ENCODE results near the gene MAML3. TPM values are rescaled to one million over a fixed set of nuclear protein-coding genes. Genes with fewer than 3 reads are reported as not detected.
A peak's percentile ranks its signal among the peaks of the same experiment; 100 is the strongest.

The MAML3 gene
- total RNA-seq, 2 donors from 2014 or later, result 2.6 to 5.8 TPM

DNA sequence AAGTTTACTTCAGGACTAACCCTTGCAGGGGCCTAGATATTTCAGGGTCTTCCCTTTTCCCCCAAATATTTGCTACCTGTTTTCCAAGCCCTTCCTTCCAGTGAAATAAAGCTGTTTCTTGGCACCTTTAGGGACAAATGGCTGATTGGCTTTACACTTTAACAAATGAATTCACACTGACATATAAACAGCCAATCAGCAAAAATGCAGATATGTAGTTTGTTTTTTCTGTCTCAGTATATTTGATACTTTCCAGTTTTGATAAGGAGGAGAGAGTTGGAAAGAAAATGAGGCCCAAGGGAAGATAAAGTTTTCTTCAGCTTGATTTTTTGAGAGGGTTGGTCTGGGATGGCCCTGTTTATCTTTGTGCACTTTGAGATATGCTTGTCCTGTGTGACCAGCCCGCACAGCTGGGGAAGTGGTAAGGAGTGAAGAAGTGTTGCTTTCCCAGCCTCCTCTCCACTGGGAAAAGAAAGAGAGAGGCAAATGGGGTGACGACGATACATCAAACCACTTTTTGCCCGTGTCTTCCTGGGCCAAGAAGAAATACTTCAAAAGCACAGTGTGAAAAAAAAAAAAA, 420.9 kb downstream of the MAML3 start:
- H3K27ac ChIP-seq, result peak overlapping the region; percentile 82 to 87
- H3K27me3 ChIP-seq, result no peaks in the 10 kb centered on the region
- no peak overlapping the region for H3K4me3 ChIP-seq
- no peaks in the 10 kb centered on the region for H3K36me3 ChIP-seq
- TF ChIP-seq, protein P1, sequence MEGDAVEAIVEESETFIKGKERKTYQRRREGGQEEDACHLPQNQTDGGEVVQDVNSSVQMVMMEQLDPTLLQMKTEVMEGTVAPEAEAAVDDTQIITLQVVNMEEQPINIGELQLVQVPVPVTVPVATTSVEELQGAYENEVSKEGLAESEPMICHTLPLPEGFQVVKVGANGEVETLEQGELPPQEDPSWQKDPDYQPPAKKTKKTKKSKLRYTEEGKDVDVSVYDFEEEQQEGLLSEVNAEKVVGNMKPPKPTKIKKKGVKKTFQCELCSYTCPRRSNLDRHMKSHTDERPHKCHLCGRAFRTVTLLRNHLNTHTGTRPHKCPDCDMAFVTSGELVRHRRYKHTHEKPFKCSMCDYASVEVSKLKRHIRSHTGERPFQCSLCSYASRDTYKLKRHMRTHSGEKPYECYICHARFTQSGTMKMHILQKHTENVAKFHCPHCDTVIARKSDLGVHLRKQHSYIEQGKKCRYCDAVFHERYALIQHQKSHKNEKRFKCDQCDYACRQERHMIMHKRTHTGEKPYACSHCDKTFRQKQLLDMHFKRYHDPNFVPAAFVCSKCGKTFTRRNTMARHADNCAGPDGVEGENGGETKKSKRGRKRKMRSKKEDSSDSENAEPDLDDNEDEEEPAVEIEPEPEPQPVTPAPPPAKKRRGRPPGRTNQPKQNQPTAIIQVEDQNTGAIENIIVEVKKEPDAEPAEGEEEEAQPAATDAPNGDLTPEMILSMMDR (IDR thresholded peaks at IDR 0.05), result no peak
- H3K9me3 ChIP-seq, result no peaks in the 10 kb centered on the region
- peaks cover 0 to 32% of the 10 kb centered on the region in 2 donors for H3K4me1 ChIP-seq
- peak; percentile 57 for DNase-seq (ENCODE audit: low spot score)

GRCh38 chr4:139728840-139729239, 425.1 kb downstream of the MAML3 start:
- Histone ChIP-seq H3K4me1 (peaks cover 0 to 6% of the 10 kb centered on the region in 2 donors), H3K36me3 (no peaks in the 10 kb centered on the region), H3K27me3 (no peaks in the 10 kb centered on the region), H3K4me3 (no peak overlapping the region), H3K27ac (no peak overlapping the region), H3K9me3 (no peaks in the 10 kb centered on the region)
- DNase-seq (ENCODE audit: low spot score), result no peak
- TF ChIP-seq, protein P1 (IDR thresholded peaks at IDR 0.05), result no peak

GRCh38 chr4:139728146-139728545, 425.8 kb downstream of the MAML3 start:
- no peak overlapping the region for H3K4me3 ChIP-seq
- no peaks in the 10 kb centered on the region for H3K4me1 ChIP-seq
- H3K36me3 ChIP-seq, result no peaks in the 10 kb centered on the region
- H3K9me3 ChIP-seq, result no peaks in the 10 kb centered on the region
- H3K27ac ChIP-seq, result no peak overlapping the region
- TF ChIP-seq, protein P1 (IDR thresholded peaks at IDR 0.05), result no peak
- no peaks in the 10 kb centered on the region for H3K27me3 ChIP-seq
- DNase-seq (ENCODE audit: low spot score), result no peak

DNA sequence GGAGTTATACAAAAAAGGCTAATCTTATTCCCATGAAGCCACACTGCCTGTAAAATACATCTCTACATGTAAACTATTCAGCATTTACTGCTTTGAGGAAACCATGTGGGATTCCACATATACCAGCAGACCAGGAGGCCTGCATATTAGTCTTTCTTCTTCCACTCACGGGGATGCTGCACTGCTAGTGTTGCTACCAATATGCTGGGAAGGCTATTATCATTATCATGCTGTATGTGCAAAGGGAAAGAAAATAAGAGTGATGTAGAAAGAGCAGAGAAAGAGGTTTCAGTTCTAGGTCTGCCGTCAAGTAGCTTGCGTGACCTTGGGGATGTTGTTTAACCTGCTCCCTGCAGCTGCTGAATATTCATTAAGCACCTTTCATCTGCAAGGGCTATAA, 427.4 kb downstream of the MAML3 start:
- Histone ChIP-seq H3K27me3 (no peaks in the 10 kb centered on the region), H3K4me1 (no peaks in the 10 kb centered on the region), H3K4me3 (no peak overlapping the region), H3K9me3 (no peaks in the 10 kb centered on the region), H3K27ac (no peak overlapping the region), H3K36me3 (no peaks in the 10 kb centered on the region)
- TF ChIP-seq, protein P1 (IDR thresholded peaks at IDR 0.05), result no peak
- no peak for DNase-seq (ENCODE audit: low spot score)

DNA sequence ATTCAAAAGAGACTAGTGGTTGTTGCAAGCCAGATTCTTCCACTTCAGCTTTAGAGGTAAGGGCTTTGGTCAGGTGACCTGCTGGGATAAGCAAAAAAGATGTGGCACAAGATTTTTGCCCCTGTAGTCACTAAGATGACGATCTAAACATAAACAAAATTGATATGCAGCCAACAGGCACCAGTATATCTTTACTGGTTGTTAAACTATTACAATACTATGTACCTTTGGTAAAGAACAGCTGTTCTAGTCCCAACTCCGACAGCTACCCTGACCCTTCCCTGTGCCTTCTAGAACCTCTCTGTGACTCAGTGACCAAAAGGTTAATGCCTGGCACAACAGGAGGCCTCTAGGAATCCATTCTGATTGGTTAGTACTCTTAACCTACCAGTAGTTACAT, 428.7 kb downstream of the MAML3 start:
- no peak for DNase-seq (ENCODE audit: low spot score)
- Histone ChIP-seq H3K9me3 (no peaks in the 10 kb centered on the region), H3K4me1 (no peaks in the 10 kb centered on the region), H3K36me3 (no peaks in the 10 kb centered on the region), H3K4me3 (no peak overlapping the region), H3K27me3 (no peaks in the 10 kb centered on the region), H3K27ac (no peak overlapping the region)
- TF ChIP-seq, protein P1 (IDR thresholded peaks at IDR 0.05), result no peak

GRCh38 chr4:139721789-139722188, 432.2 kb downstream of the MAML3 start:
- no peaks in the 10 kb centered on the region for H3K27me3 ChIP-seq
- no peaks in the 10 kb centered on the region for H3K9me3 ChIP-seq
- H3K27ac ChIP-seq, result no peak overlapping the region
- TF ChIP-seq, protein P1 (IDR thresholded peaks at IDR 0.05), result no peak
- no peaks in the 10 kb centered on the region for H3K4me1 ChIP-seq
- peaks cover 8% of the 10 kb centered on the region for H3K36me3 ChIP-seq
- H3K4me3 ChIP-seq, result no peak overlapping the region
- DNase-seq (ENCODE audit: low spot score), result no peak
